ENCODE data around the gene SELENON.

The SELENON gene

GRCh38 chr1:25758466-25759070, 41.4 kb upstream of the SELENON start:
- Histone ChIP-seq H3K27me3 (ENCODE audit: insufficient read depth, low read depth) (no peaks in the 10 kb centered on the region), H3K4me3 (IDR thresholded peaks at IDR 0.05; ENCODE audit: insufficient read depth, low read depth, low read length) (no peak overlapping the region), H3K27ac (no peak overlapping the region), H3K36me3 (ENCODE audit: insufficient read depth) (no peaks in the 10 kb centered on the region), H2AFZ (ENCODE audit: low read depth) (no peak overlapping the region), H3K9ac (no peak overlapping the region), H4K20me1 (ENCODE audit: insufficient read depth) (no peaks in the 10 kb centered on the region), H3K4me1 (ENCODE audit: low read depth, poor library complexity, severe bottlenecking) (peaks cover 6% of the 10 kb centered on the region), H3K4me2 (no peak overlapping the region), H3K79me2 (ENCODE audit: insufficient read depth, low read depth) (no peaks in the 10 kb centered on the region)
- no peak for TF ChIP-seq CTCF (conservative IDR thresholded peaks at IDR 0.05; ENCODE audit: low read depth, low read length)

GRCh38 chr1:25760122-25760719, 39.8 kb upstream of the SELENON start:
- H3K9ac ChIP-seq: no peak overlapping the region
- no peak for TF ChIP-seq CTCF (conservative IDR thresholded peaks at IDR 0.05; ENCODE audit: low read depth, low read length)
- H3K27me3 ChIP-seq (ENCODE audit: insufficient read depth, low read depth): no peaks in the 10 kb centered on the region
- no peak overlapping the region for H3K4me2 ChIP-seq
- H3K27ac ChIP-seq: no peak overlapping the region
- H2AFZ ChIP-seq (ENCODE audit: low read depth): no peak overlapping the region
- peaks cover 19% of the 10 kb centered on the region for H3K4me1 ChIP-seq (ENCODE audit: low read depth, poor library complexity, severe bottlenecking)
- H3K79me2 ChIP-seq (ENCODE audit: insufficient read depth, low read depth): no peaks in the 10 kb centered on the region
- H4K20me1 ChIP-seq (ENCODE audit: insufficient read depth): no peaks in the 10 kb centered on the region
- H3K36me3 ChIP-seq (ENCODE audit: insufficient read depth): no peaks in the 10 kb centered on the region
- no peak overlapping the region for H3K4me3 ChIP-seq (IDR thresholded peaks at IDR 0.05; ENCODE audit: insufficient read depth, low read depth, low read length)

DNA sequence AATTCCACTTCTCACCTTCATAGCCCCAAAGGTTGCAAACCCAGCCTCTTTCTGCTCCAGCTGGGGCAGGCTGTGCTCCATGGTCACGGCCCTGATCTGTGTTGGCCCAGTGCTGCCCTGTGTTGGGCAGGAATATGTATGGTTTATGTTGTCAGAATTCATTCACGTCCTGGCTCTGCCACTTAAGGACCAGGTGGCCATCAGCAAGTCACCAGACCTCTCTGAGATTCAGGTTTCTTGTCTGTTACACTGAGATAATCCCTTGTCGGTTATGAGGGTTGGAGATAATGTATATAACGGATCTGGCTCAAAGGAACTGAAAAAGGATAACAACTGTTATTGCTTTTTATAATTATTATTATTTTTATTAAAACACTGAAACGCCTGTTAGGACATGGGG, 39.1 kb upstream of the SELENON start:
- no peak overlapping the region for H3K27ac ChIP-seq
- no peaks in the 10 kb centered on the region for H3K36me3 ChIP-seq (ENCODE audit: insufficient read depth)
- no peaks in the 10 kb centered on the region for H4K20me1 ChIP-seq (ENCODE audit: insufficient read depth)
- H3K4me2 ChIP-seq: no peak overlapping the region
- no peaks in the 10 kb centered on the region for H3K79me2 ChIP-seq (ENCODE audit: insufficient read depth, low read depth)
- no peak overlapping the region for H3K4me3 ChIP-seq (IDR thresholded peaks at IDR 0.05; ENCODE audit: insufficient read depth, low read depth, low read length)
- H2AFZ ChIP-seq (ENCODE audit: low read depth): no peak overlapping the region
- no peak overlapping the region for H3K9ac ChIP-seq
- H3K27me3 ChIP-seq (ENCODE audit: insufficient read depth, low read depth): no peaks in the 10 kb centered on the region
- TF ChIP-seq CTCF (conservative IDR thresholded peaks at IDR 0.05; ENCODE audit: low read depth, low read length): no peak
- H3K4me1 ChIP-seq (ENCODE audit: low read depth, poor library complexity, severe bottlenecking): peaks cover 25% of the 10 kb centered on the region

GRCh38 chr1:25763493-25763892, 36.5 kb upstream of the SELENON start:
- peaks cover 45% of the 10 kb centered on the region for H3K4me1 ChIP-seq (ENCODE audit: low read depth, poor library complexity, severe bottlenecking)
- no peaks in the 10 kb centered on the region for H4K20me1 ChIP-seq (ENCODE audit: insufficient read depth)
- no peak overlapping the region for H2AFZ ChIP-seq (ENCODE audit: low read depth)
- no peak overlapping the region for H3K4me3 ChIP-seq (IDR thresholded peaks at IDR 0.05; ENCODE audit: insufficient read depth, low read depth, low read length)
- no peaks in the 10 kb centered on the region for H3K27me3 ChIP-seq (ENCODE audit: insufficient read depth, low read depth)
- H3K4me2 ChIP-seq: no peak overlapping the region
- H3K79me2 ChIP-seq (ENCODE audit: insufficient read depth, low read depth): no peaks in the 10 kb centered on the region
- no peak overlapping the region for H3K9ac ChIP-seq
- H3K27ac ChIP-seq: no peak overlapping the region
- no peaks in the 10 kb centered on the region for H3K36me3 ChIP-seq (ENCODE audit: insufficient read depth)
- TF ChIP-seq CTCF (conservative IDR thresholded peaks at IDR 0.05; ENCODE audit: low read depth, low read length): no peak

Measured in KMS-11 (cell line).